Sigmoid colon (tissue), 7 donors: Measurements from ENCODE around the gene PPP2R2C. TPM values are rescaled to one million over a fixed set of nuclear protein-coding genes. Genes with fewer than 3 reads are reported as not detected.

Experiments used
- DNase-seq: peaks from one replicate; pipeline ENCODE4 v3.0.0-alpha.2; 2019
- H3K27ac ChIP-seq, 4 donors: fragments of 200-600 bp; sonication (generic); one replicate each; pipeline ENCODE4 v1.5.1; 2016 to 2019; ENCODE audit warnings: mild to moderate bottlenecking in 1 of 4
- H3K27me3 ChIP-seq, 3 donors: fragments of 200-600 bp; sonication (generic); one replicate each; pipeline ENCODE4 v1.5.1; 2019; ENCODE audit warnings: mild to moderate bottlenecking in 1 of 3
- H3K36me3 ChIP-seq, 4 donors: fragments of 200-600 bp; sonication (generic); one replicate each; pipeline ENCODE4 v1.5.1; 2016 to 2019
- H3K4me1 ChIP-seq, 4 donors: fragments of 200-600 bp; sonication (generic); one replicate each; pipeline ENCODE4 v1.5.1; 2017 to 2019
- H3K4me3 ChIP-seq, 4 donors: fragments of 200-600 bp; sonication (generic); one replicate each; pipeline ENCODE4 v1.5.1; 2017 to 2019; ENCODE audit warnings: mild to moderate bottlenecking in 2 of 4, moderate library complexity in 1 of 4
- H3K9me3 ChIP-seq, 4 donors: fragments of 200-600 bp in 3 of 4; sonication (generic) in 3 of 4; one replicate each; pipeline versions ENCODE4 v1.5.1 to v1.6.1; 2013 to 2019
- CTCF ChIP-seq, 4 experiments: fragments of 450-650 bp in 3 of 4; fragments of 200-600 bp in 1 of 4; IDR thresholded peaks; one replicate each; pipeline ENCODE4 v1.5.1; 2016 to 2019; ENCODE audit warnings: antibody characterized with exemption in 4 of 4, mild to moderate bottlenecking in 3 of 4, moderate library complexity in 2 of 4
- EP300 ChIP-seq, 4 donors: sonication (generic); formaldehyde crosslinking; IDR thresholded peaks; one replicate each; pipeline ENCODE4 v1.6.1; 2017; ENCODE audit warnings: antibody characterized with exemption in 4 of 4
- POLR2A ChIP-seq, 2 donors: fragments of 450-650 bp; IDR thresholded peaks; one replicate each; pipeline ENCODE4 v1.6.1; 2016; ENCODE audit warnings: antibody characterized with exemption in 2 of 2, mild to moderate bottlenecking in 2 of 2, moderate library complexity in 2 of 2
- POLR2AphosphoS5 ChIP-seq, 4 donors: sonication (generic); formaldehyde crosslinking; IDR thresholded peaks; one replicate each; pipeline ENCODE4 v1.6.1; 2017; ENCODE audit warnings: antibody characterized with exemption in 4 of 4
- WGBS, 2 donors: extraction: QIAGEN DNeasy Blood & Tissue Kit; methylation state at CpG; one replicate each; pipeline ENCODE4 v1.1.7; 2013; 5-methylcytosine and 5-hydroxymethylcytosine counted together
- intact Hi-C: fragments of 100-400 bp; cut with DNase I; formaldehyde crosslinking; loops from one replicate; pipeline ENCODE4 v1.15.1; 2023
- polyA plus RNA-seq, 3 donors: library from polyadenylated mRNA; stranded (reverse); fragments of 200-250 nt; gene quantifications; one replicate each; pipeline ENCODE4 v1.2.3, GENCODE V29; 2013
- total RNA-seq, 4 donors: library from RNA; depleted of rRNA; stranded (reverse); fragments of >200 nt; gene quantifications; one replicate each; pipeline ENCODE4 v1.1.0, GENCODE V29; 2016
- donor health status: healthy with polysubstance abuse.
- donor health status: Bipolar disorder and iron deficiency.
- donor health status: healthy.

PPP2R2C gene
- total and polyA plus RNA-seq, 7 donors: 0.49 to 2.8 (median 1.1) TPM; not detected in 2

GRCh38 chr4:6495736-6496135 is 23.3 kb upstream of the PPP2R2C start:
- DNase-seq: no peak
- H3K27ac ChIP-seq: no peak overlapping the region
- peaks cover 0 to 10% (median 10%) of the 10 kb centered on the region in 4 donors for H3K4me1 ChIP-seq
- peaks cover 0 to 16% (median 0%) of the 10 kb centered on the region in 3 donors for H3K27me3 ChIP-seq
- intact Hi-C loops: no loop called here
- WGBS, 2 donors: 87 to 92% methylated on average over 5 of the region's 5 CpGs
- no peak overlapping the region for H3K4me3 ChIP-seq
- H3K9me3 ChIP-seq: no peaks in the 10 kb centered on the region
- TF ChIP-seq CTCF (IDR thresholded peaks at IDR 0.05): no peak
- no peaks in the 10 kb centered on the region for H3K36me3 ChIP-seq

DNA sequence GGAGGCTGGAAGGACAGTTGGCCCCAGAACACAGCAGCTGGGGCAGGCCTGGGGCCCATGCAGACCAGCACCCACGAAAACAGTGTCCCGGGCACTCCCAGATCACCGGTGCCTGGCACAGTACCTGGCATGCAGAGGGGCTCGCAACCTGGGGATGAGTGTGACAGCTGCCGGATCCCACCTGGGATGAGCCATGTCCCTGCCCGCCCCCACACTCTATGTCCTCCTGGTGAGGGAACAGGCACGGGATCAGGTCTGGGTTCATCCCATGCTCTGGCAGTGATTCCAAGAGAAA is 22.8 kb upstream of the PPP2R2C start:
- TF ChIP-seq POLR2A (IDR thresholded peaks at IDR 0.05) (no peak), CTCF (IDR thresholded peaks at IDR 0.05) (no peak), EP300 (IDR thresholded peaks at IDR 0.05) (no peak), POLR2AphosphoS5 (IDR thresholded peaks at IDR 0.05) (no peak)
- Histone ChIP-seq H3K9me3 (no peaks in the 10 kb centered on the region), H3K27me3 (peaks cover 0 to 17% (median 0%) of the 10 kb centered on the region in 3 donors), H3K27ac (no peak overlapping the region), H3K4me1 (peaks cover 0 to 10% (median 10%) of the 10 kb centered on the region in 4 donors), H3K4me3 (no peak overlapping the region), H3K36me3 (no peaks in the 10 kb centered on the region)
- 93 to 94% methylated on average over 7 of the region's 7 CpGs for WGBS, 2 donors
- intact Hi-C loops: no loop called here
- DNase-seq: no peak

DNA sequence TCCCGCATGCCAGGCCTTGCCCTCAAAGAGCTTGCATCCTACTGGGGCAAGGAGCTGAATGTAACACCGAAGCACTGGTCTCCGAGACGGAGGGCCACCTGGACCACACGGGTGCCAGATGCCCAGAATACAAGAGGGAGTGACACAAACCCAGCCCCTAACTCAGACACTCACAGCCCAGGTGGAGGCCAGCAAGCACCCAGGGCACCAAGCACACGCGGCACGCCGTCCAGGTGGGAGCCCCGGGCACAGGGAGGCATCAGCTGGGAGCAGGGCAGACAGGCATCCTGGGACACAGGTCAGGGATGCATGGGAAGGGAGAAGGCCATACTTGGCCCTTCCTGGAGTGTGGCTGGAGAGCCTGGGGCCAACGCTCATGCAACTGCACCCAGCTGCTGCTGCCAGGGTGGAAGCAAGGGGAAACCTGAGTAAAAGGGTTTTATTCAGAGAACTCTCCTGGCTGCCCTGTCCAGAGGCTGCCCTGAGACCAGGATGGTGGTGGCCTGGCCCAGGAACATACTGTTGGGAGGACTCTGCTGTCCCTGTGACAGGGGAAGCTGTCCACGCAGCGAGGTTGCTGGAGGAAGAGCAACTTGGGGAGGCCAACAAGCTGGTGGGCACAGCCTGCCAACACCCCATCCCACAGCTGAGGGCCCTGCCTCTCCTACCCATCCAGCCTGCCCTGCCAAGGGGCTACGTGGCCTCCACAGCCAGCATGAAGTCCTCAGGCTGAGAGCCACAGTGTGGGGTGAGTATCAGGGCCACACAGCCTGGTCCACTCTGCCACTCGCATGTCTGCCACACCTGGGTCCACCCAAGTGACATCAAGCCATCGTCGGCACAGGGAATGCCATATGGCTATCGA is 22.2 kb upstream of the PPP2R2C start:
- WGBS, 2 donors: 85 to 86% methylated on average over 18 of the region's 18 CpGs
- intact Hi-C loops: no loop called here
- Histone ChIP-seq H3K4me1 (peaks cover 0 to 10% (median 10%) of the 10 kb centered on the region in 4 donors), H3K36me3 (no peaks in the 10 kb centered on the region), H3K27ac (no peak overlapping the region), H3K9me3 (no peaks in the 10 kb centered on the region), H3K4me3 (no peak overlapping the region), H3K27me3 (peaks cover 0 to 11% (median 0%) of the 10 kb centered on the region in 3 donors)
- no peak for TF ChIP-seq POLR2A (IDR thresholded peaks at IDR 0.05)
- TF ChIP-seq POLR2AphosphoS5 (IDR thresholded peaks at IDR 0.05): no peak
- no peak for TF ChIP-seq EP300 (IDR thresholded peaks at IDR 0.05)
- TF ChIP-seq CTCF (IDR thresholded peaks at IDR 0.05): no peak
- DNase-seq: no peak

DNA sequence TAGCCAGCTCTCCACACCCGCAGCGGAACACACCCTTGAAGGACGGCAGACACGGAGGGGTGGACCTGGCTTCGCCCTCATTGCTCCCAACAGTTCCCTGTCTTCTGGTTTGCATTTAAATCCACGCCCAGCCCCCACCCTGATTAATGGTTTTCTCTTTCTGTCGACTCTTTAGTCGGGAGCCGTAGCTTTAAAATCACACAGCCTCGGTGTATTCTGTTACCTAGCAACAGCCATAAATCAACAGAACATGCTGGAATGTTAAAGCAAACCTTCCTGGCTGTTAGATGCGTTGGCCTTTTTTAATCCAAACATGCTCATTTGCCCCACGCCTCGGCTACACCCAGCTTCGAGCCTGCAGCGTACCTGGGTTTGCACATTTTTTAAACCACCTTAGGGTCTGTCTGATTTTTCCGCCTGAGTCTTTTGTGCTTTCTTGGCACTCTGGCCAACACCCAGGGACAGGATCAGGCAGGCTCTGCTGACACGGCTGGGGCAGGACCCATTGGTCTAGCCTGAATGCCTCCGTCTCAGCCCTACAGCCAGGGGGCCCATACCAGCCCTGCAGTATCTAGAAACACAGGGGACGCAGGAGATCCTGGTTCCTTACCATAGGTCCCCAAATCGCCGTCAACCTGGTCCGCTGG is 21.4 kb upstream of the PPP2R2C start:
- Histone ChIP-seq H3K9me3 (no peaks in the 10 kb centered on the region), H3K36me3 (no peaks in the 10 kb centered on the region), H3K4me3 (peak overlapping the region in 1 of 4 donors; percentile 6), H3K27ac (no peak overlapping the region), H3K4me1 (peaks cover 0 to 10% (median 10%) of the 10 kb centered on the region in 4 donors), H3K27me3 (peaks cover 0 to 11% (median 0%) of the 10 kb centered on the region in 3 donors)
- DNase-seq: no peak
- WGBS, 2 donors: 22 to 33% methylated on average over 22 of the region's 22 CpGs
- intact Hi-C loops: no loop called here
- TF ChIP-seq POLR2A (IDR thresholded peaks at IDR 0.05) (no peak), POLR2AphosphoS5 (IDR thresholded peaks at IDR 0.05) (no peak), CTCF (IDR thresholded peaks at IDR 0.05) (no peak), EP300 (IDR thresholded peaks at IDR 0.05) (no peak)
